SK-N-SH treated with all-trans-retinoic acid at 6 μM for 48 hours (cell line): ENCODE data around the gene CDKN2B.

Source experiments
- ATAC-seq: fragments of 200-7000 bp; cut with Tn5 transposase; 3 replicates; pipeline ENCODE4 v1.9.1; 2020; ENCODE audit warnings: mild to moderate bottlenecking, moderate library complexity
- ARNTL ChIP-seq: fragments of 450-650 bp; formaldehyde crosslinking; IDR thresholded peaks from 2 replicates; pipeline ENCODE4 v1.5.0; 2020; ENCODE audit warnings: low read depth, mild to moderate bottlenecking, moderate library complexity, borderline replicate concordance
- BACH2 ChIP-seq: fragments of 250-450 bp; sonication (Bioruptor Pico); IDR thresholded peaks from 2 replicates; pipeline ENCODE4 v1.9.0; 2021; ENCODE audit warnings: mild to moderate bottlenecking, borderline replicate concordance
- CSDC2 ChIP-seq: fragments of 250-450 bp; sonication (Bioruptor Pico); IDR thresholded peaks from 2 replicates; pipeline ENCODE4 v1.5.0; 2020; ENCODE audit warnings: mild to moderate bottlenecking, moderate library complexity
- ESRRG ChIP-seq: fragments of 250-450 bp; sonication (Bioruptor Pico); IDR thresholded peaks from 2 replicates; pipeline ENCODE4 v1.6.1; 2021; ENCODE audit warnings: mild to moderate bottlenecking
- GLIS3 ChIP-seq: fragments of 250-450 bp; sonication (Bioruptor Pico); IDR thresholded peaks from 2 replicates; pipeline ENCODE4 v1.5.0; 2020; ENCODE audit warnings: mild to moderate bottlenecking, moderate library complexity
- ISL1 ChIP-seq: fragments of 250-450 bp; sonication (Bioruptor Pico); IDR thresholded peaks from 2 replicates; pipeline ENCODE4 v2.1.2; 2022; ENCODE audit warnings: mild to moderate bottlenecking, moderate library complexity
- OSR1 ChIP-seq: fragments of 250-450 bp; sonication (Bioruptor Pico); IDR thresholded peaks from 2 replicates; pipeline ENCODE4 v1.8.0; 2022; ENCODE audit warnings: moderate library complexity, mild to moderate bottlenecking, inconsistent platforms
- POU6F1 ChIP-seq: fragments of 250-450 bp; sonication (Bioruptor Pico); IDR thresholded peaks from 2 replicates; pipeline ENCODE4 v1.8.0; 2021; ENCODE audit warnings: low read depth, mild to moderate bottlenecking, moderate library complexity, borderline replicate concordance
- PPARA ChIP-seq: fragments of 250-450 bp; sonication (Bioruptor Pico); IDR thresholded peaks from 2 replicates; pipeline ENCODE4 v1.5.0; 2020; ENCODE audit warnings: mild to moderate bottlenecking, borderline replicate concordance
- RARB ChIP-seq: fragments of 250-450 bp; sonication (Bioruptor Pico); IDR thresholded peaks from 2 replicates; pipeline ENCODE4 v1.8.0; 2021; ENCODE audit warnings: mild to moderate bottlenecking, moderate library complexity
- SNAI2 ChIP-seq: fragments of 250-450 bp; sonication (Bioruptor Pico); IDR thresholded peaks from 2 replicates; pipeline ENCODE4 v1.5.0; 2020; ENCODE audit warnings: mild to moderate bottlenecking, moderate library complexity
- TCF4 ChIP-seq: fragments of 250-450 bp; sonication (Bioruptor Pico); IDR thresholded peaks from 2 replicates; pipeline ENCODE4 v1.8.0; 2021; ENCODE audit warnings: mild to moderate bottlenecking, moderate library complexity, borderline replicate concordance
- TOX ChIP-seq: fragments of 250-450 bp; sonication (Bioruptor Pico); IDR thresholded peaks from 2 replicates; pipeline ENCODE4 v1.8.0; 2021; ENCODE audit warnings: mild to moderate bottlenecking, moderate library complexity, borderline replicate concordance
- TSHZ2 ChIP-seq: fragments of 250-450 bp; sonication (Bioruptor Pico); IDR thresholded peaks from 2 replicates; pipeline ENCODE4 v1.5.0; 2020; ENCODE audit warnings: mild to moderate bottlenecking, moderate library complexity
- ZC3H10 ChIP-seq: fragments of 250-450 bp; sonication (Bioruptor Pico); IDR thresholded peaks from 2 replicates; pipeline ENCODE4 v1.5.1; 2021; ENCODE audit warnings: mild to moderate bottlenecking, moderate library complexity
- ZFP3 ChIP-seq: fragments of 250-450 bp; sonication (Bioruptor Pico); IDR thresholded peaks from 2 replicates; pipeline ENCODE4 v1.5.0; 2020; ENCODE audit warnings: mild to moderate bottlenecking, moderate library complexity
- ZFP30 ChIP-seq: fragments of 450-650 bp; formaldehyde crosslinking; IDR thresholded peaks from 2 replicates; pipeline ENCODE4 v1.5.0; 2022; ENCODE audit warnings: mild to moderate bottlenecking, moderate library complexity
- ZNF565 ChIP-seq: fragments of 450-650 bp; formaldehyde crosslinking; conservative IDR thresholded peaks from 2 replicates; pipeline ENCODE4 v1.5.0; 2020; ENCODE audit warnings: low read depth, mild to moderate bottlenecking, moderate library complexity
- ZNF70 ChIP-seq: fragments of 450-650 bp; formaldehyde crosslinking; IDR thresholded peaks from 2 replicates; pipeline ENCODE4 v1.5.0; 2020; ENCODE audit warnings: mild to moderate bottlenecking, moderate library complexity
- ZNF8 ChIP-seq: fragments of 450-650 bp; formaldehyde crosslinking; IDR thresholded peaks from 2 replicates; pipeline ENCODE4 v1.5.0; 2020; ENCODE audit warnings: mild to moderate bottlenecking, moderate library complexity
- TF ChIP-seq, protein P1 (sequence below): fragments of 250-450 bp; sonication (Bioruptor Pico); IDR thresholded peaks from 2 replicates; pipeline ENCODE4 v1.8.0; 2020; ENCODE audit warnings: mild to moderate bottlenecking, moderate library complexity, borderline replicate concordance
- TF ChIP-seq, protein P2 (sequence below): fragments of 250-450 bp; sonication (Bioruptor Pico); IDR thresholded peaks from 2 replicates; pipeline ENCODE4 v1.5.1; 2020; ENCODE audit warnings: low read depth, mild to moderate bottlenecking, moderate library complexity

CDKN2B gene

GRCh38 chr9:21976334-21976875 is 32.7 kb downstream of the CDKN2B start:
- ATAC-seq = no peak
- TF ChIP-seq ZC3H10 (CRISPR knock-in tag) (no peak), TSHZ2 (CRISPR knock-in tag) (no peak), TOX (CRISPR knock-in tag) (no peak), ZFP30 (no peak), ZFP3 (CRISPR knock-in tag) (no peak), BACH2 (CRISPR knock-in tag) (no peak), ZNF8 (CRISPR knock-in tag) (no peak), SNAI2 (CRISPR knock-in tag) (no peak), POU6F1 (CRISPR knock-in tag) (no peak)

- no peak for TF ChIP-seq ZC3H10 (CRISPR knock-in tag)
- no peak for TF ChIP-seq ZNF565
- TF ChIP-seq OSR1 = no peak
- TF ChIP-seq TCF4 (CRISPR knock-in tag) = no peak
- no peak for TF ChIP-seq GLIS3 (CRISPR knock-in tag)
- TF ChIP-seq, protein P1, sequence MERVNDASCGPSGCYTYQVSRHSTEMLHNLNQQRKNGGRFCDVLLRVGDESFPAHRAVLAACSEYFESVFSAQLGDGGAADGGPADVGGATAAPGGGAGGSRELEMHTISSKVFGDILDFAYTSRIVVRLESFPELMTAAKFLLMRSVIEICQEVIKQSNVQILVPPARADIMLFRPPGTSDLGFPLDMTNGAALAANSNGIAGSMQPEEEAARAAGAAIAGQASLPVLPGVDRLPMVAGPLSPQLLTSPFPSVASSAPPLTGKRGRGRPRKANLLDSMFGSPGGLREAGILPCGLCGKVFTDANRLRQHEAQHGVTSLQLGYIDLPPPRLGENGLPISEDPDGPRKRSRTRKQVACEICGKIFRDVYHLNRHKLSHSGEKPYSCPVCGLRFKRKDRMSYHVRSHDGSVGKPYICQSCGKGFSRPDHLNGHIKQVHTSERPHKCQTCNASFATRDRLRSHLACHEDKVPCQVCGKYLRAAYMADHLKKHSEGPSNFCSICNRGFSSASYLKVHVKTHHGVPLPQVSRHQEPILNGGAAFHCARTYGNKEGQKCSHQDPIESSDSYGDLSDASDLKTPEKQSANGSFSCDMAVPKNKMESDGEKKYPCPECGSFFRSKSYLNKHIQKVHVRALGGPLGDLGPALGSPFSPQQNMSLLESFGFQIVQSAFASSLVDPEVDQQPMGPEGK = no peak
- TF ChIP-seq RARB = no peak
- TF ChIP-seq BACH2 (CRISPR knock-in tag) = no peak
- TF ChIP-seq ZNF8 (CRISPR knock-in tag) = no peak
- no peak for TF ChIP-seq ZFP3 (CRISPR knock-in tag)
- no peak for TF ChIP-seq ARNTL (CRISPR knock-in tag)
- no peak for TF ChIP-seq TOX (CRISPR knock-in tag)
- no peak for TF ChIP-seq ISL1 (CRISPR knock-in tag)
- TF ChIP-seq, protein P2, sequence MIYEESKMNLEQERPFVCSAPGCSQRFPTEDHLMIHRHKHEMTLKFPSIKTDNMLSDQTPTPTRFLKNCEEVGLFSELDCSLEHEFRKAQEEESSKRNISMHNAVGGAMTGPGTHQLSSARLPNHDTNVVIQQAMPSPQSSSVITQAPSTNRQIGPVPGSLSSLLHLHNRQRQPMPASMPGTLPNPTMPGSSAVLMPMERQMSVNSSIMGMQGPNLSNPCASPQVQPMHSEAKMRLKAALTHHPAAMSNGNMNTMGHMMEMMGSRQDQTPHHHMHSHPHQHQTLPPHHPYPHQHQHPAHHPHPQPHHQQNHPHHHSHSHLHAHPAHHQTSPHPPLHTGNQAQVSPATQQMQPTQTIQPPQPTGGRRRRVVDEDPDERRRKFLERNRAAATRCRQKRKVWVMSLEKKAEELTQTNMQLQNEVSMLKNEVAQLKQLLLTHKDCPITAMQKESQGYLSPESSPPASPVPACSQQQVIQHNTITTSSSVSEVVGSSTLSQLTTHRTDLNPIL (CRISPR knock-in tag) = no peak
- no peak for TF ChIP-seq ESRRG (CRISPR knock-in tag)
- TF ChIP-seq SNAI2 (CRISPR knock-in tag) = no peak
- TF ChIP-seq PPARA (CRISPR knock-in tag) = no peak
- TF ChIP-seq POU6F1 (CRISPR knock-in tag) = no peak
- TF ChIP-seq CSDC2 (CRISPR knock-in tag) = no peak
- TF ChIP-seq ZNF70 (CRISPR knock-in tag) = no peak
- ATAC-seq = peak; percentile 89
Measured at GRCh38 chr9:21974722-21975409, 34.2 kb downstream of the CDKN2B start.
